ENCODE data around the gene GNAL.

GNAL gene

DNA sequence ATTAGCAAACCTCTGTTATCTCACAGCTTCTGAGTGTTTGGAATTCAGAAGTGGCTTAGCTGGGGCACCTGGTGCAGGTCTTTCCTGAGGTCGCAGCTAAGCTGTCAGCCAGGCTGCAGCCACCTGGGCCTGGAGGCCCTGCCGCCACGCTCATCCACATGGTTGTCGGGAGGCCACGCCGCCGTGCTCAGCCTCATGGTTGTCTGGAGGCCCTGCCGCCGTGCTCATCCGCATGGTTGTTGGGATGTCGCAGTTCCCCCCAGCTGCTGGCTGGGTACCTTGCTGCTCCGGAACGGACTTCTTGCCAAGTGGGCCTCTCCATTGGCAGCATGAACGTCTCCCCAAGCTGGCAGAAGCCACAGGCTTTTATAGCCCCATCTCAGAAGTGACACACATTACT is 243.3 kb downstream of the GNAL start:
- Histone ChIP-seq H3K9me3 (ENCODE audit: control insufficient read depth, low read length) (no peaks in the 10 kb centered on the region), H3K36me3 (ENCODE audit: control insufficient read depth, insufficient read depth, low read length) (no peaks in the 10 kb centered on the region), H3K27ac (ENCODE audit: insufficient read depth, low read length, poor library complexity, severe bottlenecking) (no peak overlapping the region), H3K27me3 (replicated peaks; ENCODE audit: control insufficient read depth, insufficient read depth, low read length, poor library complexity, severe bottlenecking) (no peaks in the 10 kb centered on the region), H3K4me1 (ENCODE audit: control insufficient read depth, insufficient read depth, low read length, poor library complexity, severe bottlenecking) (no peaks in the 10 kb centered on the region), H3K4me3 (ENCODE audit: insufficient read depth, low read depth, low read length, poor library complexity, severe bottlenecking) (no peak overlapping the region)
- DNase-seq = no peak

All from effector memory CD4-positive, alpha-beta T cell (primary cell).